SK-N-SH treated with all-trans-retinoic acid at 6 μM for 48 hours (cell line): ENCODE data around the gene CCL4.
"Not testable (repeated sequence)": the region's sequence is repeated elsewhere in the genome, so short reads cannot be mapped to it uniquely, and the experiment has no call there.

Experiments
- ARNTL ChIP-seq: fragments of 450-650 bp; formaldehyde crosslinking; IDR thresholded peaks from 2 replicates; pipeline ENCODE4 v1.5.0; 2020; ENCODE audit warnings: low read depth, mild to moderate bottlenecking, moderate library complexity, borderline replicate concordance
- TOX ChIP-seq: fragments of 250-450 bp; sonication (Bioruptor Pico); IDR thresholded peaks from 2 replicates; pipeline ENCODE4 v1.8.0; 2021; ENCODE audit warnings: mild to moderate bottlenecking, moderate library complexity, borderline replicate concordance
- ZC3H10 ChIP-seq: fragments of 250-450 bp; sonication (Bioruptor Pico); IDR thresholded peaks from 2 replicates; pipeline ENCODE4 v1.5.1; 2021; ENCODE audit warnings: mild to moderate bottlenecking, moderate library complexity
- ZFP3 ChIP-seq: fragments of 250-450 bp; sonication (Bioruptor Pico); IDR thresholded peaks from 2 replicates; pipeline ENCODE4 v1.5.0; 2020; ENCODE audit warnings: mild to moderate bottlenecking, moderate library complexity
- TF ChIP-seq, protein P1 (sequence below): fragments of 250-450 bp; sonication (Bioruptor Pico); IDR thresholded peaks from 2 replicates; pipeline ENCODE4 v1.8.0; 2021; ENCODE audit warnings: low read depth, mild to moderate bottlenecking, moderate library complexity, borderline replicate concordance
- TF ChIP-seq, protein P2 (sequence below): fragments of 250-450 bp; sonication (Bioruptor Pico); IDR thresholded peaks from 2 replicates; pipeline ENCODE4 v1.8.0; 2020; ENCODE audit warnings: mild to moderate bottlenecking, moderate library complexity, borderline replicate concordance
- TF ChIP-seq, protein P3 (sequence below): fragments of 250-450 bp; sonication (Bioruptor Pico); IDR thresholded peaks from 2 replicates; pipeline ENCODE4 v1.5.1; 2021; ENCODE audit warnings: mild to moderate bottlenecking, moderate library complexity
- TF ChIP-seq, protein P4 (sequence below): fragments of 250-450 bp; sonication (Bioruptor Pico); IDR thresholded peaks from 2 replicates; pipeline ENCODE4 v1.5.0; 2020; ENCODE audit warnings: mild to moderate bottlenecking, moderate library complexity
- TF ChIP-seq, protein P5 (sequence below): fragments of 250-450 bp; sonication (Bioruptor Pico); IDR thresholded peaks from 2 replicates; pipeline ENCODE4 v1.5.1; 2020; ENCODE audit warnings: low read depth, mild to moderate bottlenecking, moderate library complexity

DNA sequence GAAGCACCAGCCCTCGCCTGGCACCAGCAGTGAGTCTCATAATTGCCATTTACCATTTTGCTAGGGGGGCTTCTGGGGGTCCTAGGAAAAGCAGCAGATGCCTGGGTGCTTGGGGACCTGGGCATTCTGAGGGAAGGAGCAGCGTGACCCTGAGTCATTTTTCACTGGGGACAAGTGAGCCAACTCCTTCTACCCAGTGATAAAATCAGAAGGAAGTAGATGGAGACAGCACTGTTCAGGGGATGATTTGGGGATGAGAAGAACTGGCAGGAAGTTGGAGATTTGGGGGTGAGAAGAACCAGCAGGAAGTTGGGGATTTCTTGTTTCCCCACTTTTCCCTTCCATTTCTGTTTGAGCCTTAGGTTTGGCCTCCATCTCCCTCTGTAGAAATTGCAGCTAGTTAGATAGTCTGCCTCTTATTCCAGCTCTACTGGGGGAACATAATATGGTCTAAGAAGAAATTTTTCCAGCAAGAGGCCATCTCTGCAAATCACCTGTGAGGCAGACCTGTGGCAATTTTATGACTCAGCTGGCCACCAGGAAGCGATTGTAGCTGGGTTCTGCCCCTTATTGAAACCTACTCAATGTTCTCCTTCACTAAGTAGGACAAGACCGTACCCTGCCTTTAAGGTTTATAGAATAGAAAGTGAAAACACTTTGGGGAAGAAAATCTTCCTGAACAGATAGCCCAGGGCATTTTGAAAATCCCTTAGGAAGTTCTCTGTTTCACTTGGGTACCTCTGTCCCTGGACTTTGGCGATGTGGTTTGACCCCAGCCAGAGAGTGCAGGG is 21.8 kb upstream of the CCL4 start:
- TF ChIP-seq, protein P1, sequence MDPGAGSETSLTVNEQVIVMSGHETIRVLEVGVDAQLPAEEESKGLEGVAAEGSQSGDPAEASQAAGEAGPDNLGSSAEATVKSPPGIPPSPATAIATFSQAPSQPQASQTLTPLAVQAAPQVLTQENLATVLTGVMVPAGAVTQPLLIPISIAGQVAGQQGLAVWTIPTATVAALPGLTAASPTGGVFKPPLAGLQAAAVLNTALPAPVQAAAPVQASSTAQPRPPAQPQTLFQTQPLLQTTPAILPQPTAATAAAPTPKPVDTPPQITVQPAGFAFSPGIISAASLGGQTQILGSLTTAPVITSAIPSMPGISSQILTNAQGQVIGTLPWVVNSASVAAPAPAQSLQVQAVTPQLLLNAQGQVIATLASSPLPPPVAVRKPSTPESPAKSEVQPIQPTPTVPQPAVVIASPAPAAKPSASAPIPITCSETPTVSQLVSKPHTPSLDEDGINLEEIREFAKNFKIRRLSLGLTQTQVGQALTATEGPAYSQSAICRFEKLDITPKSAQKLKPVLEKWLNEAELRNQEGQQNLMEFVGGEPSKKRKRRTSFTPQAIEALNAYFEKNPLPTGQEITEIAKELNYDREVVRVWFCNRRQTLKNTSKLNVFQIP (CRISPR knock-in tag) = not testable (repeated sequence)
- not testable (repeated sequence) for TF ChIP-seq TOX; ARNTL (CRISPR knock-in tag); ZFP3; ZC3H10 (CRISPR knock-in tag)
- TF ChIP-seq, protein P2, sequence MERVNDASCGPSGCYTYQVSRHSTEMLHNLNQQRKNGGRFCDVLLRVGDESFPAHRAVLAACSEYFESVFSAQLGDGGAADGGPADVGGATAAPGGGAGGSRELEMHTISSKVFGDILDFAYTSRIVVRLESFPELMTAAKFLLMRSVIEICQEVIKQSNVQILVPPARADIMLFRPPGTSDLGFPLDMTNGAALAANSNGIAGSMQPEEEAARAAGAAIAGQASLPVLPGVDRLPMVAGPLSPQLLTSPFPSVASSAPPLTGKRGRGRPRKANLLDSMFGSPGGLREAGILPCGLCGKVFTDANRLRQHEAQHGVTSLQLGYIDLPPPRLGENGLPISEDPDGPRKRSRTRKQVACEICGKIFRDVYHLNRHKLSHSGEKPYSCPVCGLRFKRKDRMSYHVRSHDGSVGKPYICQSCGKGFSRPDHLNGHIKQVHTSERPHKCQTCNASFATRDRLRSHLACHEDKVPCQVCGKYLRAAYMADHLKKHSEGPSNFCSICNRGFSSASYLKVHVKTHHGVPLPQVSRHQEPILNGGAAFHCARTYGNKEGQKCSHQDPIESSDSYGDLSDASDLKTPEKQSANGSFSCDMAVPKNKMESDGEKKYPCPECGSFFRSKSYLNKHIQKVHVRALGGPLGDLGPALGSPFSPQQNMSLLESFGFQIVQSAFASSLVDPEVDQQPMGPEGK = not testable (repeated sequence)
- TF ChIP-seq, protein P3, sequence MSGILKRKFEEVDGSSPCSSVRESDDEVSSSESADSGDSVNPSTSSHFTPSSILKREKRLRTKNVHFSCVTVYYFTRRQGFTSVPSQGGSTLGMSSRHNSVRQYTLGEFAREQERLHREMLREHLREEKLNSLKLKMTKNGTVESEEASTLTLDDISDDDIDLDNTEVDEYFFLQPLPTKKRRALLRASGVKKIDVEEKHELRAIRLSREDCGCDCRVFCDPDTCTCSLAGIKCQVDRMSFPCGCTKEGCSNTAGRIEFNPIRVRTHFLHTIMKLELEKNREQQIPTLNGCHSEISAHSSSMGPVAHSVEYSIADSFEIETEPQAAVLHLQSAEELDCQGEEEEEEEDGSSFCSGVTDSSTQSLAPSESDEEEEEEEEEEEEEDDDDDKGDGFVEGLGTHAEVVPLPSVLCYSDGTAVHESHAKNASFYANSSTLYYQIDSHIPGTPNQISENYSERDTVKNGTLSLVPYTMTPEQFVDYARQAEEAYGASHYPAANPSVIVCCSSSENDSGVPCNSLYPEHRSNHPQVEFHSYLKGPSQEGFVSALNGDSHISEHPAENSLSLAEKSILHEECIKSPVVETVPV (CRISPR knock-in tag) = not testable (repeated sequence)
- TF ChIP-seq, protein P4, sequence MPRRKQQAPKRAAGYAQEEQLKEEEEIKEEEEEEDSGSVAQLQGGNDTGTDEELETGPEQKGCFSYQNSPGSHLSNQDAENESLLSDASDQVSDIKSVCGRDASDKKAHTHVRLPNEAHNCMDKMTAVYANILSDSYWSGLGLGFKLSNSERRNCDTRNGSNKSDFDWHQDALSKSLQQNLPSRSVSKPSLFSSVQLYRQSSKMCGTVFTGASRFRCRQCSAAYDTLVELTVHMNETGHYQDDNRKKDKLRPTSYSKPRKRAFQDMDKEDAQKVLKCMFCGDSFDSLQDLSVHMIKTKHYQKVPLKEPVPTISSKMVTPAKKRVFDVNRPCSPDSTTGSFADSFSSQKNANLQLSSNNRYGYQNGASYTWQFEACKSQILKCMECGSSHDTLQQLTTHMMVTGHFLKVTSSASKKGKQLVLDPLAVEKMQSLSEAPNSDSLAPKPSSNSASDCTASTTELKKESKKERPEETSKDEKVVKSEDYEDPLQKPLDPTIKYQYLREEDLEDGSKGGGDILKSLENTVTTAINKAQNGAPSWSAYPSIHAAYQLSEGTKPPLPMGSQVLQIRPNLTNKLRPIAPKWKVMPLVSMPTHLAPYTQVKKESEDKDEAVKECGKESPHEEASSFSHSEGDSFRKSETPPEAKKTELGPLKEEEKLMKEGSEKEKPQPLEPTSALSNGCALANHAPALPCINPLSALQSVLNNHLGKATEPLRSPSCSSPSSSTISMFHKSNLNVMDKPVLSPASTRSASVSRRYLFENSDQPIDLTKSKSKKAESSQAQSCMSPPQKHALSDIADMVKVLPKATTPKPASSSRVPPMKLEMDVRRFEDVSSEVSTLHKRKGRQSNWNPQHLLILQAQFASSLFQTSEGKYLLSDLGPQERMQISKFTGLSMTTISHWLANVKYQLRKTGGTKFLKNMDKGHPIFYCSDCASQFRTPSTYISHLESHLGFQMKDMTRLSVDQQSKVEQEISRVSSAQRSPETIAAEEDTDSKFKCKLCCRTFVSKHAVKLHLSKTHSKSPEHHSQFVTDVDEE (CRISPR knock-in tag) = not testable (repeated sequence)
- TF ChIP-seq, protein P5, sequence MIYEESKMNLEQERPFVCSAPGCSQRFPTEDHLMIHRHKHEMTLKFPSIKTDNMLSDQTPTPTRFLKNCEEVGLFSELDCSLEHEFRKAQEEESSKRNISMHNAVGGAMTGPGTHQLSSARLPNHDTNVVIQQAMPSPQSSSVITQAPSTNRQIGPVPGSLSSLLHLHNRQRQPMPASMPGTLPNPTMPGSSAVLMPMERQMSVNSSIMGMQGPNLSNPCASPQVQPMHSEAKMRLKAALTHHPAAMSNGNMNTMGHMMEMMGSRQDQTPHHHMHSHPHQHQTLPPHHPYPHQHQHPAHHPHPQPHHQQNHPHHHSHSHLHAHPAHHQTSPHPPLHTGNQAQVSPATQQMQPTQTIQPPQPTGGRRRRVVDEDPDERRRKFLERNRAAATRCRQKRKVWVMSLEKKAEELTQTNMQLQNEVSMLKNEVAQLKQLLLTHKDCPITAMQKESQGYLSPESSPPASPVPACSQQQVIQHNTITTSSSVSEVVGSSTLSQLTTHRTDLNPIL (CRISPR knock-in tag) = not testable (repeated sequence)
